Natural killer cell (primary cell): ENCODE data around the gene FGF11. TPM values are rescaled to one million over a fixed set of nuclear protein-coding genes. Genes with fewer than 3 reads are reported as not detected.

Experiments used
- ATAC-seq, 3 donors: fragments of 150-1000 bp in 2 of 3; fragments of 200-7000 bp in 1 of 3; cut with Tn5 transposase; 1 replicate in 1 of 3; 2 replicates in 2 of 3; pipeline ENCODE4 v1.10.0; 2021; ENCODE audit warnings: mild to moderate bottlenecking in 2 of 3, moderate library complexity in 2 of 3
- DNase-seq, 2 donors: peaks; one replicate each; pipeline versions ENCODE4 v3.0.0 to v3.0.0-alpha.2; 2013 to 2021; ENCODE audit warnings: mixed read lengths in 1 of 2
- H3K27ac ChIP-seq: one replicate; pipeline ENCODE4 v1.5.1; 2013; ENCODE audit warnings: mild to moderate bottlenecking, low read length
- H3K27me3 ChIP-seq: one replicate; pipeline ENCODE4 v1.6.1; 2013; ENCODE audit warnings: low read length; ENCODE audit not compliant: control insufficient read depth, insufficient read depth
- H3K36me3 ChIP-seq: one replicate; pipeline ENCODE4 v1.6.1; 2013; ENCODE audit warnings: low read length; ENCODE audit not compliant: control insufficient read depth, insufficient read depth
- H3K4me1 ChIP-seq: one replicate; pipeline ENCODE4 v1.6.1; 2013; ENCODE audit warnings: low read length; ENCODE audit not compliant: control insufficient read depth, insufficient read depth
- H3K4me3 ChIP-seq: one replicate; pipeline ENCODE4 v1.5.1; 2013; ENCODE audit warnings: low read length
- H3K9me3 ChIP-seq: one replicate; pipeline ENCODE4 v1.6.1; 2013; ENCODE audit warnings: low read length; ENCODE audit not compliant: control insufficient read depth, insufficient read depth
- H3K27ac Mint-ChIP-seq, 2 donors: one replicate each; pipeline ENCODE4 v1.8.0; 2022; ENCODE audit warnings: mild to moderate bottlenecking in 2 of 2, mixed read lengths in 2 of 2, moderate library complexity in 1 of 2
- H3K27me3 Mint-ChIP-seq, 2 donors: one replicate each; pipeline ENCODE4 v1.8.0; 2022; ENCODE audit warnings: low read depth in 2 of 2, mixed read lengths in 2 of 2
- H3K36me3 Mint-ChIP-seq: one replicate; pipeline ENCODE4 v1.8.0; 2022; ENCODE audit warnings: mixed read lengths
- H3K4me1 Mint-ChIP-seq, 2 donors: one replicate each; pipeline ENCODE4 v1.8.0; 2022; ENCODE audit warnings: mixed read lengths in 2 of 2
- H3K4me3 Mint-ChIP-seq: one replicate; pipeline ENCODE4 v1.8.0; 2022; ENCODE audit warnings: mild to moderate bottlenecking, moderate library complexity, mixed read lengths
- H3K9me3 Mint-ChIP-seq, 2 donors: one replicate each; pipeline ENCODE4 v1.8.0; 2022; ENCODE audit warnings: mixed read lengths in 2 of 2
- WGBS: methylation state at CpG from one replicate; pipeline ENCODE4 v1.1.7; 2013; ENCODE audit warnings: missing lambda C conversion rate; ENCODE audit not compliant: insufficient coverage; 5-methylcytosine and 5-hydroxymethylcytosine counted together
- intact Hi-C: fragments of 100-400 bp; cut with micrococcal nuclease; formaldehyde crosslinking; loops from one replicate; pipeline ENCODE4 v1.14.2; 2022
- total RNA-seq, 4 donors: library from RNA; stranded (reverse); fragments of 120-200 nt in 1 of 4; gene quantifications; one replicate each; pipeline versions ENCODE4 v1.2.3 to v1.2.4, GENCODE V29; 2013 to 2022
- TF ChIP-seq, protein P1 (sequence below): fragments of 200-600 bp; IDR thresholded peaks from one replicate; pipeline ENCODE4 v1.8.0; 2022; ENCODE audit warnings: antibody characterized with exemption

The FGF11 gene
- total RNA-seq, 3 donors from 2014 or later (not counting 1 experiment from before 2014, with no cell fraction given): 1.2 to 4.2 (median 1.9) TPM

DNA sequence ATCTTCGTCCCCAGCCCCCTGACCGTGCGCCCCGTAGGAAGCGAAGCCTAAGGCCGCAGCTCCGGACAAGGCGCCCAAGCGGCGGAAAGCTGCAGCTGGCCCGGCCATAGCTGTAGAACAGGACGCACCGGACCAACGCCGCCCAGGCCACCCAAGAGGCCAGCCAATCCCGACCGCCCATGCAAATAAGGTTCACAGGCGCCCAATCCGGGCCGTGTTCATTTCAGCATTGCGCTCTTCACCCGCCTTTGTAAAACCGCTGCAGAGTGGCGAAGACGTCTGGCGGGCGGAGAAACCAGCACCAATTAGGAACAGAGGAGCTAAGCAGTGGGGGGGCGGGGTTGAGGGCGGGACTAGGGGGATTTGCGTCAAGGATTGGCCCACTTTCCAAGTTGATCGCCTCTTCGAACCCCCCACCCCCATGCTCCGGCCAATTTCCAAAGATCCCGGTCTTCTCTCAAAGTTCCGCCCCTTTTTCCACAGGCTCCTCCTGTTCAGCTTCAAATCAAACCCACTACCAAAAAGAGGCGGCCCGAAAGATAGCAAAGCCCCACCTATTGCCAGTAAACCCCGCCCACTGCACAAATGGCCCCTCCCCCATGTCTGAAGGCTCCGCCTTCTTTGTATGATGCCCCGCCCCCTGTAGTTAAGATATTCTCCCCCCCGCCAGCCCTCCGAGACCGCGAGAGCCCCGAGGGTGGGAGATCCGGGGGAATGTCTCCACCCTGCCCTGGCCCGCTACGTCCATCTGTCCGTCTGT lies 35.2 kb upstream of the FGF11 start, which contains the start of gene TMEM256:
TSS of gene TMEM256 (minus strand) at position 121 of the 760 bp plus-strand sequence. CDS start at position 108, 13 bp downstream.
- TF ChIP-seq, protein P1, sequence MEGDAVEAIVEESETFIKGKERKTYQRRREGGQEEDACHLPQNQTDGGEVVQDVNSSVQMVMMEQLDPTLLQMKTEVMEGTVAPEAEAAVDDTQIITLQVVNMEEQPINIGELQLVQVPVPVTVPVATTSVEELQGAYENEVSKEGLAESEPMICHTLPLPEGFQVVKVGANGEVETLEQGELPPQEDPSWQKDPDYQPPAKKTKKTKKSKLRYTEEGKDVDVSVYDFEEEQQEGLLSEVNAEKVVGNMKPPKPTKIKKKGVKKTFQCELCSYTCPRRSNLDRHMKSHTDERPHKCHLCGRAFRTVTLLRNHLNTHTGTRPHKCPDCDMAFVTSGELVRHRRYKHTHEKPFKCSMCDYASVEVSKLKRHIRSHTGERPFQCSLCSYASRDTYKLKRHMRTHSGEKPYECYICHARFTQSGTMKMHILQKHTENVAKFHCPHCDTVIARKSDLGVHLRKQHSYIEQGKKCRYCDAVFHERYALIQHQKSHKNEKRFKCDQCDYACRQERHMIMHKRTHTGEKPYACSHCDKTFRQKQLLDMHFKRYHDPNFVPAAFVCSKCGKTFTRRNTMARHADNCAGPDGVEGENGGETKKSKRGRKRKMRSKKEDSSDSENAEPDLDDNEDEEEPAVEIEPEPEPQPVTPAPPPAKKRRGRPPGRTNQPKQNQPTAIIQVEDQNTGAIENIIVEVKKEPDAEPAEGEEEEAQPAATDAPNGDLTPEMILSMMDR: no peak

DNA sequence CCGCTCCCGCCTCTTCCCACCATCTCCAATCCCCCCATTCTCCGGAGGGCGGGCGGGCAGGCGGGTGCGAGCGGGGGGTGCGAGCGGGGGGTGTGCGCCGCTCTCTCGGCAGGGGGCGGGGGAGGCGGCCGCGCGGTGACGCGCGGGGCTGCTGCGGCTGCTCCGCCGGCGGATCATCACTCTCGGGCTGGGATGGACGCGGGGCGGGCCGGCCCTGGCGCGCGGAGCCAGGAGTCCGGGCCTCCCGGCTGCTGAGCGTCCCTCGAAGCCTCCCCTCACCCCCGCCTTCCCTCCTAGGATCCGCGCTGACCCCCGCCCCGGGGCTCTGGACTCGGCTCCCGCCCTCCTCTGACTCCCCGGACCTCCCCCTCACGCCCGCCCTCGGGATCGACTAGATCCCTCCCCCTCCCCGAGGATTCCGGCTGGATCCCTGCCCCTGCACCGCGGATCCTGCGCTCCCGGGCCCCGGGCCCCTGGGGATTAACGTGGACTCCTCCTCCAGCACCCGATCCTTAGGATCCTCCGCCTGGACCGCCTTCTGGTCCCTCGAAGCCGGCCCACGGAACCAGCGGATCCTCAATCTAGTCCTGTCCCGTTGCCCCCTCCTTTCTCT lies 34.5 kb upstream of the FGF11 start:
- intact Hi-C loops: loop anchor here (1.0 kb wide), 2 partner anchors 11 to 30 kb away; partner anchors contain the start of genes PLSCR3 and TMEM102
- ATAC-seq (peak; percentile 52 to 64 (median 53)), DNase-seq (peak in 1 of 2 donors; percentile 86)
- TF ChIP-seq, protein P1: no peak
- Mint-ChIP-seq H3K36me3 (no peaks in the 10 kb centered on the region), H3K4me1 (peaks cover 8 to 31% of the 10 kb centered on the region in 2 donors), H3K4me3 (peak overlapping the region; percentile 92), H3K9me3 (no peaks in the 10 kb centered on the region), H3K27me3 (peaks cover 6 to 18% of the 10 kb centered on the region in 2 donors), H3K27ac (peak overlapping the region; percentile 90 to 96)
- H3K36me3 ChIP-seq: no peaks in the 10 kb centered on the region
- H3K27me3 ChIP-seq: peaks cover 3% of the 10 kb centered on the region
- peak overlapping the region; percentile 69 for H3K4me3 ChIP-seq
- under 1% methylated on average over 65 of the region's 65 CpGs for WGBS
- no peaks in the 10 kb centered on the region for H3K9me3 ChIP-seq
- peaks cover 28% of the 10 kb centered on the region for H3K4me1 ChIP-seq
- peak overlapping the region; percentile 93 for H3K27ac ChIP-seq

More for the DNA sequence above, 35.2 kb upstream of the FGF11 start, which contains the start of gene TMEM256:
- ATAC-seq (peak; percentile 85 to 93 (median 86)), DNase-seq (peak; percentile 94 to 98)
- Mint-ChIP-seq H3K27me3 (peaks cover 3 to 12% of the 10 kb centered on the region in 2 donors), H3K4me3 (peak within 1 kb of the TSS; percentile 92), H3K9me3 (no peaks in the 10 kb centered on the region), H3K27ac (peak within 1 kb of the TSS; percentile 90 to 96), H3K4me1 (peaks cover 8 to 30% of the 10 kb centered on the region in 2 donors), H3K36me3 (no peaks in the 10 kb centered on the region)
- H3K36me3 ChIP-seq: no peaks in the 10 kb centered on the region
- 0% methylated on average over 47 of the region's 49 CpGs for WGBS
- intact Hi-C loops: loop anchor here (1.0 kb wide), 2 partner anchors 10 to 31 kb away; partner anchors contain the start of genes PLSCR3 and TMEM102
- peak within 1 kb of the TSS; percentile 93 for H3K27ac ChIP-seq
- peaks cover 28% of the 10 kb centered on the region for H3K4me1 ChIP-seq
- H3K4me3 ChIP-seq: peak within 1 kb of the TSS; percentile 69
- no peaks in the 10 kb centered on the region for H3K9me3 ChIP-seq
- H3K27me3 ChIP-seq: peaks cover 3% of the 10 kb centered on the region

DNA sequence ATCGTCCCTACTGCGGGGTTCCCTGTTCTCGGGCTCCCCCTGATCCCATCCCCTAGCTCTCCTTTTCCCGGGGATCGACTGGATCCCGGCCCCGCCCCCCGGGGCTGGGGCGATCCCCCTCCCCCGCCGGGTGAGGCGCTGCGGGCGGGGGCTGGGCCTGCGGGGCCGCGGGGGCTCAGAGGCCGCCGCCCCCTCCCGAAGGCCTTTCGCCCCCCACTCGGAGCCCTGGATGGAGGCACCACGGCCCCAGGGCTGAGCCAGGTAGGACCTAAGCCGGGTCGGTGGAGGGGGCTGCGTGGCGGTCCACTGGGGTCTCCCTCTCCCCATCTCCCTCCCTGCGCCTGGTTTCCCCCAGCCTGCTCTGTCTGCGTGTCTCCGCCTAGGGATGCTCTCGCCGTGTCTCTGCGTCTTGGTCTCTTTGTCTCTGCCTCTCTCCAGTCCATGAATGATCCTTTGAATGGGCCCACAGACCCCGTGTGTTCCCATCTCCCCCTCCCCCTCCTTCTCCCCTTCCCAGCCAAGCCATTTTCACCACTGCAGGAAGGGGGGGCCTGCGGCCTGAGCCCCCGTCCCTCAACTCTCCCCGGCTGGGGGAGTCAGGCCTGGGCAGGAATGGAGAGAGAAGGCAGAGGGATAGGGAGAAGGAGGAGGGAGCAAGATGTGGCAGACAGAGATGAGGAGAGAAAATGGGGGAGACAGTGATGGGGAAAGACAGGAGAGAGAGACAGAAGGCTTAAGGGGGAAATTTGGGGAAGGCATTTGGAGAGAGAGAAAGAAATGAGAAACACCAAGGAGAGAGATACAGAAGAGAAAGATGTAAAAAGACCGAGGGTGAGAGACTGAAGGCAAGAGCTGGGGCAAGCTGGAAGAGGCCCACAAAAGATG lies 33.7 kb upstream of the FGF11 start:
- TF ChIP-seq, protein P1: no peak
- Mint-ChIP-seq H3K27ac (peak overlapping the region; percentile 1 to 96), H3K36me3 (no peaks in the 10 kb centered on the region), H3K27me3 (peaks cover 6 to 20% of the 10 kb centered on the region in 2 donors), H3K9me3 (no peaks in the 10 kb centered on the region), H3K4me3 (peak overlapping the region; percentile 90), H3K4me1 (peaks cover 8 to 31% of the 10 kb centered on the region in 2 donors)
- Histone ChIP-seq H3K4me3 (peak overlapping the region; percentile 69), H3K27me3 (peaks cover 3% of the 10 kb centered on the region), H3K9me3 (no peaks in the 10 kb centered on the region), H3K27ac (no peak overlapping the region), H3K4me1 (peaks cover 28% of the 10 kb centered on the region), H3K36me3 (no peaks in the 10 kb centered on the region)
- WGBS: 27% methylated on average over 34 of the region's 38 CpGs
- no peak for ATAC-seq
- DNase-seq: no peak
- intact Hi-C loops: no loop called here
